Measurements from ENCODE around the gene ELF5. TPM values are rescaled to one million over a fixed set of nuclear protein-coding genes. Genes with fewer than 3 reads are reported as not detected.
A peak's percentile ranks its signal among the peaks of the same experiment; 100 is the strongest.

ELF5 gene
- total and polyA plus RNA-seq, 2 of the 13 experiments (the other 11 are each of a cell fraction or from before 2014, with no cell fraction given), result 0.51 to 2.6 TPM

DNA sequence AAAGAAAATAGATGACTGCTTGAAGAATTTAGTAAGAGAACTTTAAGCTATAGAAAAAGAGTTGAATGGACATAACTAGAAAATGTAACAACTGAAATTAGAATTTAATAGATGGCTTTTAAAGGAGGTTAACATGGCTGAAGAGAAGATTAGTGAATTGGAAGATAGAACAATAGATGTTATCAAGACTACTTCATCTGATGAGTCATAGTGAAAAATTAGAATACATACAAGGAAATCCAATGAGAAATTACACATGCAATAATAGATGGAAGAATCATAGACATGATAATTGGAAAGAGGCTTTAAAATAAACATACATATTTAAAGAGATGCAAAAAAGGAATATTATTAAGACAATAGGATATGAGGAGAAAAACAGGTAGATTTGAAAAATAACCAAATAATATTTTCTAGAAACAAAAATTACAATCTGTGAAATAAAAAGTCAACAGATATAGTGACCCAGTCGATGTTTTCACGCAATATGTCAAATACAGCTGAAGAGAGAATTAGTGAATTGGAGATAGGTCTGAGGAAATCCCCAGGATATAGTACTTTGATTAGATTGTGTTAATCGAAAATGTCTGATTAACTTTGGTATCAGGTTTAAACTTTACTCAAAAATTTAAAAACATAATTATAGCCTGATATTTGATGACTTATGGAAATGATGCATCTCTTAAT, 46.6 kb downstream of the ELF5 start:
- Histone ChIP-seq H3K4me2 (ENCODE audit: low read depth, low read length) (no peak overlapping the region), H3K9ac (ENCODE audit: insufficient read depth, low read depth, low read length) (no peak overlapping the region), H3K4me3 (replicated peaks in 1 of 3; ENCODE audit: insufficient read depth in 1 of 3, low read depth in 2 of 3, low read length in 3 of 3) (no peak overlapping the region), H3K9me3 (ENCODE audit: low read length) (peaks cover 9% of the 10 kb centered on the region), H3K36me3 (replicated peaks in 1 of 2; ENCODE audit: control insufficient read depth in 1 of 2, insufficient read depth in 2 of 2, low read length in 2 of 2) (peaks cover 25 to 66% of the 10 kb centered on the region in 2 experiments), H3K79me2 (ENCODE audit: insufficient read depth, low read length) (no peaks in the 10 kb centered on the region), H3K27me3 (ENCODE audit: control insufficient read depth in 1 of 2, insufficient read depth in 2 of 2, low read length in 2 of 2) (no peaks in the 10 kb centered on the region), H4K20me1 (ENCODE audit: insufficient read depth, low read length) (no peaks in the 10 kb centered on the region), H3K27ac (ENCODE audit: extremely low read length, insufficient read depth, low read length) (no peak overlapping the region), H2AFZ (ENCODE audit: low read length) (no peak overlapping the region), H3K4me1 (ENCODE audit: insufficient read depth, low read length) (peaks cover 29% of the 10 kb centered on the region)
- BruUV-seq (replicated peaks), result no TSS peak
- in situ Hi-C loops (cut with HindIII; ENCODE audit: extremely low pct_ligation_motif_present, low pct_unique_long_range_greater_than_20kb) (loop anchor here (5.0 kb wide), 1 partner anchor 100 kb away; no protein-coding TSS in a partner anchor), intact Hi-C loops (cut with micrococcal nuclease; ENCODE audit: unreplicated experiment) (loop anchor here (10.0 kb wide), 1 partner anchor 292 kb away; no protein-coding TSS in a partner anchor)
- FAIRE-seq, result no peak
- ChIA-PET CTCF (ENCODE audit: low intra/inter-chr PET ratio, low total read pairs) (interaction anchor here (0.9 to 2.8 kb wide), 3 partner anchors 100 to 293 kb away, joined by 3 to 24 read pairs (median 9); partner anchors contain the start of gene ABTB2), POLR2A (no interaction called here)
- 96% methylated on average over 3 of the region's 3 CpGs for WGBS (ENCODE audit: low lambda C conversion rate)
- no peak for DNase-seq (ENCODE audit: low spot score)
- TF ChIP-seq ZFP82 (CRISPR knock-in tag; IDR thresholded peaks at IDR 0.05; ENCODE audit: borderline replicate concordance), result peak; percentile 93
- no peak for TF ChIP-seq SIX1 (CRISPR knock-in tag; IDR thresholded peaks at IDR 0.05; ENCODE audit: borderline replicate concordance)
- TF ChIP-seq GPN1 (CRISPR knock-in tag; IDR thresholded peaks at IDR 0.05; ENCODE audit: borderline replicate concordance), result no peak
- ATAC-seq, result no peak

DNA sequence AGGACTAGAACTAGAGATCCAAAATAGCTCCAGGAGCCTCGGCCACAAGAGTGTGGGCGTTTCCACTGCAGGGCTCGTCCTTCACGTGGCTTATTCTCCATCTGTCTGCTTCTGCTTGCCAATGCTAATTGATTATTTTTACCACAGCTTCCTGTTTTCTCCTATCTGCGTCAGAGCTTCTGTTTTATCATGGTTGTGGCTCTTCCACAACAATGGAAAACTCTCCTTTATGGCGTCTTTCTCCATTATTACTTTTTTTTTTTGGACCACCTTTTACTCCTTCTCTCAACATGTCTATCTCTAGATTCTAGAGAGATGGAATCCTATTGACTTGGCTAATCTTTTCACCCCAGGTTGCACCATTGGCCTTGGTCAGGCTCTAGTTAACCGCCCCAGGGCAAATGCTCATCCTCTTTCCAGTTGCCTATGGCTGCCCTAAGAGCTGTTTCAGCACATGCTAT, 49.0 kb downstream of the ELF5 start:
- TF ChIP-seq ZNF709 (CRISPR knock-in tag; IDR thresholded peaks at IDR 0.05), result no peak
- TF ChIP-seq HNRNPUL1 (IDR thresholded peaks at IDR 0.05; ENCODE audit: low read depth, low read length), result no peak
- TF ChIP-seq, protein P1, sequence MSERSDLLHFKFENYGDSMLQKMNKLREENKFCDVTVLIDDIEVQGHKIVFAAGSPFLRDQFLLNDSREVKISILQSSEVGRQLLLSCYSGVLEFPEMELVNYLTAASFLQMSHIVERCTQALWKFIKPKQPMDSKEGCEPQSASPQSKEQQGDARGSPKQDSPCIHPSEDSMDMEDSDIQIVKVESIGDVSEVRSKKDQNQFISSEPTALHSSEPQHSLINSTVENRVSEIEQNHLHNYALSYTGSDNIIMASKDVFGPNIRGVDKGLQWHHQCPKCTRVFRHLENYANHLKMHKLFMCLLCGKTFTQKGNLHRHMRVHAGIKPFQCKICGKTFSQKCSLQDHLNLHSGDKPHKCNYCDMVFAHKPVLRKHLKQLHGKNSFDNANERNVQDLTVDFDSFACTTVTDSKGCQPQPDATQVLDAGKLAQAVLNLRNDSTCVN (CRISPR knock-in tag; IDR thresholded peaks at IDR 0.05; ENCODE audit: borderline replicate concordance), result no peak
- no peak for TF ChIP-seq ZSCAN20 (CRISPR knock-in tag; IDR thresholded peaks at IDR 0.05; ENCODE audit: borderline replicate concordance)
- no peak for TF ChIP-seq ZNF768 (CRISPR knock-in tag; IDR thresholded peaks at IDR 0.05)
- no peak for TF ChIP-seq ZBTB7B (CRISPR knock-in tag; IDR thresholded peaks at IDR 0.05)
- TF ChIP-seq, protein P2, sequence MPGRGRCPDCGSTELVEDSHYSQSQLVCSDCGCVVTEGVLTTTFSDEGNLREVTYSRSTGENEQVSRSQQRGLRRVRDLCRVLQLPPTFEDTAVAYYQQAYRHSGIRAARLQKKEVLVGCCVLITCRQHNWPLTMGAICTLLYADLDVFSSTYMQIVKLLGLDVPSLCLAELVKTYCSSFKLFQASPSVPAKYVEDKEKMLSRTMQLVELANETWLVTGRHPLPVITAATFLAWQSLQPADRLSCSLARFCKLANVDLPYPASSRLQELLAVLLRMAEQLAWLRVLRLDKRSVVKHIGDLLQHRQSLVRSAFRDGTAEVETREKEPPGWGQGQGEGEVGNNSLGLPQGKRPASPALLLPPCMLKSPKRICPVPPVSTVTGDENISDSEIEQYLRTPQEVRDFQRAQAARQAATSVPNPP (CRISPR knock-in tag; IDR thresholded peaks at IDR 0.05), result no peak
- no peak for TF ChIP-seq SRY (CRISPR knock-in tag; IDR thresholded peaks at IDR 0.05)
- DNase-seq (ENCODE audit: low spot score) (no peak), FAIRE-seq (no peak), ATAC-seq (no peak)
- Histone ChIP-seq H4K20me1 (ENCODE audit: insufficient read depth, low read length) (no peaks in the 10 kb centered on the region), H2AFZ (ENCODE audit: low read length) (no peak overlapping the region), H3K4me2 (ENCODE audit: low read depth, low read length) (no peak overlapping the region), H3K9me3 (ENCODE audit: low read length) (peaks cover 9% of the 10 kb centered on the region), H3K4me3 (replicated peaks in 1 of 3; ENCODE audit: insufficient read depth in 1 of 3, low read depth in 2 of 3, low read length in 3 of 3) (no peak overlapping the region), H3K36me3 (replicated peaks in 1 of 2; ENCODE audit: control insufficient read depth in 1 of 2, insufficient read depth in 2 of 2, low read length in 2 of 2) (peaks cover 16 to 59% of the 10 kb centered on the region in 2 experiments), H3K27ac (ENCODE audit: extremely low read length, insufficient read depth, low read length) (no peak overlapping the region), H3K4me1 (ENCODE audit: insufficient read depth, low read length) (peaks cover 53% of the 10 kb centered on the region), H3K79me2 (ENCODE audit: insufficient read depth, low read length) (no peaks in the 10 kb centered on the region), H3K9ac (ENCODE audit: insufficient read depth, low read depth, low read length) (no peak overlapping the region), H3K27me3 (ENCODE audit: control insufficient read depth in 1 of 2, insufficient read depth in 2 of 2, low read length in 2 of 2) (no peaks in the 10 kb centered on the region)
- BruUV-seq (replicated peaks), result no TSS peak
- WGBS (ENCODE audit: low lambda C conversion rate), result 96% methylated on average over 7 of the region's 7 CpGs
- intact Hi-C loops (cut with micrococcal nuclease; ENCODE audit: unreplicated experiment), result loop anchor here (5.0 to 10.0 kb wide), 2 partner anchors 290 to 467 kb away; no protein-coding TSS in a partner anchor
- in situ Hi-C loops (cut with HindIII; ENCODE audit: extremely low pct_ligation_motif_present, low pct_unique_long_range_greater_than_20kb), result loop anchor here (5.0 kb wide), 1 partner anchor 97 kb away; no protein-coding TSS in a partner anchor
- POLR2A ChIA-PET, result no interaction called here
- CTCF ChIA-PET (ENCODE audit: low intra/inter-chr PET ratio, low total read pairs), result no interaction called here

Measured in HepG2 (cell line).